ENCODE data around the gene SDHAF2. TPM values are rescaled to one million over a fixed set of nuclear protein-coding genes. Genes with fewer than 3 reads are reported as not detected.
A peak's percentile ranks its signal among the peaks of the same experiment; 100 is the strongest.

SDHAF2 gene
- total and polyA plus RNA-seq, 2 of the 13 experiments (the other 11 are each of a cell fraction or from before 2014, with no cell fraction given): 44.2 to 70.4 TPM

- FAIRE-seq (no peak), DNase-seq (ENCODE audit: low spot score) (no peak), ATAC-seq (no peak; the same call in 2 of the 3 replicates)
- no peaks in the 10 kb centered on the region for H3K9me3 ChIP-seq (ENCODE audit: low read length)
- H3K27ac ChIP-seq (ENCODE audit: extremely low read length, insufficient read depth, low read length): no peak overlapping the region
- H3K4me2 ChIP-seq (ENCODE audit: low read depth, low read length): peak overlapping the region; percentile 22; the same call in 1 of the 2 replicates
- CTCF ChIA-PET (ENCODE audit: low intra/inter-chr PET ratio, low total read pairs): interaction anchor here (1.3 kb wide), 1 partner anchor 35 kb away, joined by 3 read pairs; no protein-coding TSS in a partner anchor
- no peak overlapping the region for H2AFZ ChIP-seq (ENCODE audit: low read length)
- no peaks in the 10 kb centered on the region for H3K36me3 ChIP-seq (replicated peaks in 1 of 2; ENCODE audit: control insufficient read depth in 1 of 2, insufficient read depth in 2 of 2, low read length in 2 of 2)
- no peaks in the 10 kb centered on the region for H4K20me1 ChIP-seq (ENCODE audit: insufficient read depth, low read length)
- H3K9ac ChIP-seq (ENCODE audit: insufficient read depth, low read depth, low read length): no peak overlapping the region
- H3K27me3 ChIP-seq (ENCODE audit: control insufficient read depth in 1 of 2, insufficient read depth in 2 of 2, low read length in 2 of 2): peaks cover 2 to 48% of the 10 kb centered on the region in 2 experiments
- POLR2A ChIA-PET: no interaction called here
- H3K4me1 ChIP-seq (ENCODE audit: insufficient read depth, low read length): peaks cover 47% of the 10 kb centered on the region
- intact Hi-C loops (cut with micrococcal nuclease; ENCODE audit: unreplicated experiment) (no loop called here), in situ Hi-C loops (cut with HindIII; ENCODE audit: extremely low pct_ligation_motif_present, low pct_unique_long_range_greater_than_20kb) (no loop called here)
- TF ChIP-seq ZBTB21 (CRISPR knock-in tag; IDR thresholded peaks at IDR 0.05): no peak
- TF ChIP-seq ZNF556 (CRISPR knock-in tag; IDR thresholded peaks at IDR 0.05; ENCODE audit: borderline replicate concordance): no peak
- no peak for TF ChIP-seq ZNF704 (CRISPR knock-in tag; IDR thresholded peaks at IDR 0.05; ENCODE audit: borderline replicate concordance)
- no peak for TF ChIP-seq HNRNPH1 (optimal IDR thresholded peaks at IDR 0.05; ENCODE audit: low read depth, low read length)
- TF ChIP-seq ZNF724P (CRISPR knock-in tag; IDR thresholded peaks at IDR 0.05; ENCODE audit: borderline replicate concordance): no peak
- no peak for TF ChIP-seq MED13 (CRISPR knock-in tag; IDR thresholded peaks at IDR 0.05)
- no peak for TF ChIP-seq HNRNPUL1 (IDR thresholded peaks at IDR 0.05; ENCODE audit: low read depth, low read length)
- no peak for TF ChIP-seq POLR2AphosphoS5 (IDR thresholded peaks at IDR 0.05; ENCODE audit: low read depth, low read length)
- no peak for TF ChIP-seq ADNP (CRISPR knock-in tag; IDR thresholded peaks at IDR 0.05)
- TF ChIP-seq ZNF839 (CRISPR knock-in tag; IDR thresholded peaks at IDR 0.05; ENCODE audit: borderline replicate concordance): no peak
- TF ChIP-seq ZNF841 (CRISPR knock-in tag; IDR thresholded peaks at IDR 0.05; ENCODE audit: borderline replicate concordance): no peak
- 0% methylated on average over 3 of the region's 10 CpGs for WGBS (ENCODE audit: low lambda C conversion rate)
- peak overlapping the region in 1 of 3 experiments; percentile 6; a peak in 1 of 6 replicates for H3K4me3 ChIP-seq (replicated peaks in 1 of 3; ENCODE audit: insufficient read depth in 1 of 3, low read depth in 2 of 3, low read length in 3 of 3)
- H3K79me2 ChIP-seq (ENCODE audit: insufficient read depth, low read length): no peaks in the 10 kb centered on the region
- no TSS peak for BruUV-seq (replicated peaks)
Measured at GRCh38 chr11:61481806-61482205, 51.9 kb downstream of the SDHAF2 start.
